HL-60/S4 treated with retinoic acid at 250 ng/mL for 4 days and 3 days (cell line): ENCODE results near the gene VRK2.
"Not testable (repeated sequence)": the region's sequence is repeated elsewhere in the genome, so short reads cannot be mapped to it uniquely, and the experiment has no call there.

Experiments
- in situ Hi-C: fragments of 300-500 bp; cut with MboI; formaldehyde crosslinking; loops from 2 replicates; pipeline ENCODE4 v1.7.0; 2022; ENCODE audit warnings: low sequenced_read_pairs

VRK2 gene

DNA sequence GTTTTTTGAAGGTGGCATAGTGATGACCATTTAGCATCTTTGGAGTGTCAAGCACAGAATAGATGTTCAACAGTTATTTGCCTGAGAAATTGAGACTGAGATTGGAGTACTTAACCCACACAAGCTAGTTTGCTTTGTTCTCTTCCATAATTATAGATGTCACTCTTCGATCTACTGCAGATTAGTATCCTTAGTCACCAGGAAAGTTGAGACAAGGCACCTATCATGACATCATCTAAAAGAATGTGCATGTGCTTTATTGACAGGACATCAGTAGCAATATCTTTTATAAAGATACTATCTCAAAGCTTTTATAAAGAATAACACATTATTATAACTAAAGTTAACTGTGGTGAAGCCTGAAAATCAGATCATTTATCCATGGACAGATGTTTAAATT is 6.4 kb downstream of the VRK2 start:
- in situ Hi-C loops, result no loop called here

DNA sequence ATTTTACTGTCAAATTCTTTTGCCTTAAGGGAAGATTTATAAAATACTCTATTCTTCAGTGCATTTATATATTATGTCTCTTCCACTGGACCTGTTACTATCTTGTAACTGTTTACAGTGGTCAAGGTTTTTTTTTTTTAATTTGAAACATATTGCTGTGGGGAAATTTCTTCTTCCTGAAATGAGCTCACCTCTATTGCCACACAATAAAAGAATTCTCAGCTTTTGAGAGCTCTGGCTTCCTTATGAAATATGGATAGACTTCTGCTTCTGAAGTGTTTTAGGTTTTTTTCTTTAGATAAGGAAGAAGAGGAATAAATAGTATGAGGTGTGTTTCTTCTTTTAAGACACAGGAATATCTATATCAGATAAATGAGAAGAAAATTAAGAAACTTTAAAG is 7.7 kb downstream of the VRK2 start:
- in situ Hi-C loops, result no loop called here

DNA sequence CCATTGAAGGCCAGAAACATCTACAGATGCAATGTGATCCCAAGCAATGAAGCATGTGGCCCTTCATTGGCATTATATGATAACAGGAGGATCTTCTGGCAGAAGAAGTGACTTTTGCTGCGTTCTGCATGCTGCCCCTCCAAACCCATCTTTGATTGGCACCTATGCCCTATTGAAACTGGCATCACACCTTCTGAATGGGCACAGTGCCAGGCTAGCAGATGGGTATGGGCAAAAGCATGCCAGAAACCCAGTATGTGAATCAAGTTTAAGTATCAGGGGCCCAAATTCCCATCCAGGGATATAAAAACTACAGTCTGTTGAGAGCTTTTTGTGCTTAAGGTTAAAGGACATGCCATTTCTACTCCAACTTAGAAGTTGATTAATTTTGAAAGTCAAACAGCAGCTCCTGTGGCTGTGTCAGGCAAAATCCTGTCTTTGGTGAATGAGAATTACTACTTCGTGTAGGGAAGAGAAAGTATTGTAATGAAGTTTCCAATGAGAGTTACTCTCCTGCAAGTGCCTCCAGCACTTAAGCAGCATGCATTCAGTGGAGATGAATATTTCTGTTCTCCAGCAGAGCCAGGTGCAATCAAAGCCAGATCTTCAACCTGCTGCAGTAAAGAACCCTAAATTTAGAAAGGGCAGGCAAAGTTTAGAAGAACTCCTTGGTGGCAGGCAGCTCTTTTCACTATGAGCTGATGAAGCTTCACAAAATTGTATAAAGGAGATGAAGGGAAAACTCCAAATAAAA is 8.6 kb downstream of the VRK2 start:
- in situ Hi-C loops, result no loop called here

DNA sequence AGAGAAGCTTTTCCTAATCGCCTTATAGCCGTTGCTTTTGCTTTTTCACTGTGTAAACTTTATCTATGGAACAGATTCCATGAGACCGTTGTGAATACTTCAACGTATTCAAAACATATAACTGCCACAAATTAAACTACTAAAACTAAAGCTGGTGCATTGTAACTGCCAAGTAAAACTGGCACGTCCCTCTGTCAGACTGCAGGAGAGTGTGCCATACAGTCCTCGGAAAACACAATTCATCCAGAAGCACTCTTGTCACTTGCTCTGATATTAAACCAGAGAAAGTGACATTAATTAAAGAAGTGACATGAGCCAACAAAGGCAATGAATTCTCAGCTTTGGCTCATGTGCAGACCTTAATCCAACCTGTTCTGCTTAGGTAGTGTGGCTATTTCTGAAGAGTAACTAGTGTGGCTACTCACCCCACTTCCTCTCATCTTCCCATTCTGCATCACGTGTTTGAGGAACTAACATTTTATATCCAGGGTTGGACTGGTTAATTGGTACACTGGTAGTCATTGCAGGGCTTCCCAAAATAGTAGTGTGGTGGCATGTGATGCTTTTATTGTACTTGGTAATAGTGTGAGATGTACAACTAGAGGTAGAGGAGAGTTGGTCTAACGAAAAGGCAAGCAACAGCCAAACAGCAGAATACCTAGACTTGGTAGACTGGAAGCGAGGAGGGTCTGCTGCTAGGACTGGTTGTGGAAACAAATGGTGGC is 9.7 kb downstream of the VRK2 start:
- in situ Hi-C loops, result no loop called here

DNA sequence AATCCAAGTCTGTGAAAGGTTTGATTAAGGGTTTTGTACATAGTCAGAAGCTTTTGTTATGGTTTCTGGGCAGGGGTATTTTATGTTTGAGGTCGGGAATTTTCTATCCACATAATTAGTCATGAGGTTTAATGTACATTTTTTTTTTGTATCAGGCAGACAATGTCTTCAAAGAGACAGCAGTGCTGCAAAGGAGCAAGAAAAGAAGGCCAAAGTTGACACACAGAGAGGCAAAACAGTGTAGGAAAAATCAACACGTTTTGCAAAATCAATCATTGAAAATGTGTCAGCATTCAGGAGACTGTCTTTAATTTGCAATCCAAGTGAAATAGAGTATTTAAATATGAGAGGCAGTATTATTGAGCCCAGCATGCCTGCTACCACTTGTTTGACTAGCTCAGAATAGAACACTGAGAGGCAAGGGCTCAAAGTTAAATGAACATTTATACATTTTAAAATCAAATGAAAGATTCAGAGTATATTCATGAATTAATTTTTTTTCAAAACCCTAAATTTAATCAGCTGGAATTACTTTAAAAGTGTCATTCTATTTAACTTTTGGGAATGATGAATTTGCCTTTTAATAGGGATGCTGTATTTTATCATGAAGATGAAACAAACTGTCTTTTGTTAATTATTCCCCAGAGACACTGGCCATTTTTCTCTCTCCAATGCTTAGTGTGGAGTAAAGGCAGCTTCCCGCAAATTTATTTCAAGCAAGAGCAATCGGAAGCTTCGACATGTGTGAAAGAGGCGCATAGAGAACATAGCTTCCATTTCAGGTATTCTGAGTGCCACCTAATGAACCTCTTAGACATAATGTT is 11.3 kb downstream of the VRK2 start:
- in situ Hi-C loops, result no loop called here

DNA sequence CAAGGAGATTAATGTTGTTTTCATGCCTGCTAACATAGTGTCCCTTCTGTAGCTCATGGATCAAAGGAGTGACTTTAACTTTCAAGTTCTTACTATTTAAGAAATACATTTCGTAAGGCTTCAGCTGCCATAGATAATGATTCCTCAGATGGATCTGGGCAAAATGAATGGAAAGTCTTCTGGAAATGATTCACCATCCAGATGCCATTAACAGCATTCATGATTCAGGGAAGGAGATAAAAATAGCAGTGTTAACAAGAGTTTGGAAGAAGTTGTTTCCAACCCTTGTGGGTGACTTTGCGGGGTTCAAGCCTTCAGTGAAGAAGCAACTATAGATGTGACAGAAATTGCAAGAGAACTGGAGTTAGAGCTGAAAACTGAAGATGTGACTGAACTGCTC is 17.0 kb downstream of the VRK2 start:
- in situ Hi-C loops, result no loop called here

DNA sequence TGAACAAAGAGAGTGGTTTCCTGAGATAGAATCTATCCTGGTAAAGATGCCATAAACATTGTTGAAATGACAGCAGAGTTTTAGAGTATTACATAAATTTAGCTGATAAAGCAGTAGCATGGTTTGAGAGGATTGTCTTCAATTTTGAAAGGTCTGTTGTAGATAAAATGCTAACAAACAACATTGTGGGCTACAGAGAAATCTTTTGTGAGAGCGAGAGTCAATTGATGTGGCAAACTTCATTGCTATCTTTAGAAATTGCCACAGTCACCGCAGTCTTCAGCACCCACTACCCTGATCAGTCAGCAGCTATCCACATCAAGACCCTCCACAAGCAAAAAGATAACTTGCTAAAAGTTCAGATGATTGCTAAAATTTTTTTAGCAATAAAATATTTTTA is 17.5 kb downstream of the VRK2 start:
- in situ Hi-C loops, result no loop called here

DNA sequence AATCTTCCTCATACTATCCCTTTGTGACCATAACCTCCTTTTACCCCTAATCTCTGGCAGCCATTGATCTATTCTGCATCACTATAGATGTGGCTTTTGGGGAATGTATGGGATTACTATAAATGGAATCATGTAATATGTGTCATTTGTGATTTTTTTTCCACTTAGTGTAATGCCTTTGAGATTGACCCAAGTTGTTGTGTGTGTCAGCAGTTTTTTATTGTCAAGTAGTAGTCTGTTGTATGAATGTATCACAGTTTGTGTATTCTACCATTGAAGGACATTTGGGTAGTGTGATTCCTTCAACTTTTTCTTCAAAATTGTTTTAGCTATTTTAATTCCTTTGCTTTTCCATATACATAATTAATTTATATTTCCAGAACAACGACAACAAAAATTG is 18.6 kb downstream of the VRK2 start:
- in situ Hi-C loops, result no loop called here

DNA sequence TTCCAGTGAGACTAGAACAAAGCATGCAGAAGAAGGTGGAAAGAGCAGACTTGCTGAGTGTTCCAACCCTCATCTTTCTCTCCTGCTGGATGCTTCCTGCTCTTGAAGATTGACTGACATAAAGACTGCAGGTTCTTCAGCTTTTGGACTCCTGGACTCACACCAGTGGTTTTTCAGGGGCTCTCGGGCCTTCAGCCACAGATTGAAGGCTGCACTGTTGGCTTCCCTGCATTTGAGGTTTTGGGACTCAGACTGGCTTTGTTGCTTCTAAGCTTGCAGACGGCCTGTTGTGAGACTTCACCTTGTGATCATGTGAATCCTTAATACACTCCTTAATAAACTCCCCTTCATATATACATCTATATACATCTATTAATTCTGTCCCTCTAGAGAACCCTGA is 20.4 kb downstream of the VRK2 start:
- in situ Hi-C loops, result no loop called here

DNA sequence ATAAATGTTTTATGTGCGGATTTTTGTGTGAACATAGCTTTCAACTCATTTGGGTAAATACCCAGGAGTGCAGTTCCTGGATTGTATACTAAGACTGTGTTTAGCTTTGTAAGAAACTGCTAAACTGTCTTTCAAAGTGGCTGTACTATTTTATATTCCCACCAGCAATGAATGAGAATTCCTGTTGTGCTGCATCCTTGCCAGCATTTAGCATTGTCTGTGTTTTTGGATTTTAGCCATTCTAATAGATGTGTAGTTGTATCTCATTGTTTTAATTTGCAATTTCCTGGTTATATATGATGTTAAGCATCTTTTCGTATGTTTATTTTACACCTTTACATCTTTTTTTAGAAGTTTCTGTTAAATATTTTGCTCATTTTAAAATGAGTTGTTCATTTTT is 24.2 kb downstream of the VRK2 start:
- in situ Hi-C loops, result no loop called here

DNA sequence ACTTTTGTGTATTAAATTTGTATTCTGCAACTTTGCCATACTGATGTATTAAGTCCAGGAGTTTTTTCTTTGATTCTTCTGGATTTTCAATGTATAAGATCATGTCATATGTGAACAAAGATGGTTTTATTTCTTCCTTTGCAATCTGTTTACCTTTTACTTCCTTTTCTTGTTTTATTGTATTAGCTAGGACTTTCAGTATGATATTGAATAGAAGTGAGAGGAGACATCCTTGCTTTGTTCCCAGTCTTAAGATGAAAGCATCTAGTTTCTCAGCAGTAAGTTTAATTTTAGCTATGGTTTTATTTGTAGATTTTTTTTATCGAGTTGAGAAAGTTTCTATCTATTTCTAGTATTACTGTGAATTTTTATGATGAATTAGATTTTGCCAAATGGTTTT is 25.5 kb downstream of the VRK2 start:
- in situ Hi-C loops, result no loop called here

DNA sequence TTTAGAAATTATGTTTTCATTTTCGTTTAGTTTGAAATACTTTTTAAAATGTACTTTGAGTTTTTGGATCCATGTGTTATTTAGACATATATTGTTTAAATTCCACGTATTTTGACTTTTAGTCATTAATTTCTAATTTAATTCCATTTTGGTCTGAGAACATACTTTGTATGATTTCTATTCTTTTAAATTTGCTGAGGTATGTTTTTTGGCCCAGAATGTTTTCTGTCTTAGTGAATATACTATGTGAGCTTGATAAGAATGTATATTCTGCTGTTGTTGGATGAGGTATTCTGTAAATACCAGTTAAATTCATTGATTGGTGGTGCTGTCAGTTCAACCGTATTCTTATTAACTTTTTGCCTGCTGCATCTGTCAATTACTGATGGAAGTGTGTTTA is 26.4 kb downstream of the VRK2 start:
- in situ Hi-C loops, result no loop called here

DNA sequence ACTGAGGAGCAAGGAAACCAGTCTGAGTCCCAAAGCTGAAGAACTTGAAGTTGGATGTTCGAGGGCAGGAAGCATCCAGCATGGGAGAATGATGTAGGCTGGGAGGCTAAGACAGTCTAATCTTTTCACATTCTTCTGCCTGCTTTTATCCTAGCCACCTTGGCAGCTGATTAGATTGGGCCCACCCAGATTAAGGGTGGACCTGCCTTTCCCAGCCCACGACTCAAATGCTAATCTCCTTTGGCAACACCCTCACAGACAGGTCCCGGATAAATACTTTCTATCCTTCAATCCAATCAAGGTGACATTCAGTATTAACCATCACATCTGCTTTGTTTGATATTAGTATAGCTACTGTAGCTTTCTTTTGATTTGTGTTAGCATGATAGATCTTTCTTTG is 27.1 kb downstream of the VRK2 start:
- in situ Hi-C loops, result no loop called here

DNA sequence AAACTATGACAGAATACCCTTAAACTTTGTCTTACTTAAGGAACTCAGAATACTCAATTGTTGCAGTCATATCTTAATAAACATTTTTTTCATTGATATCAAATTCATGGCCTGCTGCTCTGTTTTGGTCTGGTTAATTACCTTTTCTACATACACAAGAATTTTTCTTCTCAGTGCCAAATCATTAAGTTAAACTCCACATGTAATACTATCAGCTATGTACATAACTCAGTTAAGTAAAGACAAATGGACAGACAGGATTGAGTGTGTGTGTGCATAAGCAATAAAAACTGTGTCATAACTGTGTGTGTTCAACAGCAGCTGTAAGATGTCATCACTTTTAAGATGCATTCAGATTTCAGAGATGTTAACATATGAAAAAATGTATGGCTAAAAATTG is 34.4 kb downstream of the VRK2 start:
- in situ Hi-C loops, result no loop called here

DNA sequence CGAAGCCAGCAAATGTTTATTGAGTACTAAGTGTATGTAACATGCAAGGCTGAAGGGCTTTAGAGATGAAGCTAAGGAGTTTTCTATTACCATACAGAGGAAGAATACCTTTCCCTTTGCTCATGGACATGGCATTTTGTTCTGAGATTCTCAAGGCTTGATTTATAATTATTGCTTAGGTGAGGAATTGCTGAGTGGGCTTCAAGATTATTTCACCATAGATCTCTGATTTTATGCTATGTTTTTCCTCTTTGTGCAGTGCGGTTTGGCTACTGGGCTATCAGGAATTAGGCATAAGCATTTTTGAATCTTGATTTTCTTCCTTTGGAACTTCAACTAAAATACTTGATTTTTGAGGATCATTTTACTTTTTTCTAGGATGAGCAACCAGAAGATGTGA is 42.5 kb downstream of the VRK2 start:
- in situ Hi-C loops, result no loop called here

DNA sequence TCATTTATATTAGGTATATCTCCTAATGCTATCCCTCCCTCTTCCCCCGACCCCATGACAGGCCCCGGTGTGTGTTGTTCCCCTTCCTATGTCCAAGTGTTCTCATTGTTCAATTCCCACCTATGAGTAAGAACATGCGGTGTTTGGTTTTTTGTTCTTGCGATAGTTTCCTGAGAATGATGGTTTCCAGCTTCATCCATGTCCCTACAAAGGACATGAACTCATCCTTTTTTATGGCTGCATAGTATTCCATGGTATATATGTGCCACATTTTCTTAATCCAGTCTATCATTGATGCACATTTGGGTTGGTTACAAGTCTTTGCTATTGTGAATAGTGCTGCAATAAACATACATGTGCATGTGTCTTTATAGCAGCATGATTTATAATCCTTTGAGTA is 46.2 kb downstream of the VRK2 start:
- in situ Hi-C loops, result not testable (repeated sequence)

DNA sequence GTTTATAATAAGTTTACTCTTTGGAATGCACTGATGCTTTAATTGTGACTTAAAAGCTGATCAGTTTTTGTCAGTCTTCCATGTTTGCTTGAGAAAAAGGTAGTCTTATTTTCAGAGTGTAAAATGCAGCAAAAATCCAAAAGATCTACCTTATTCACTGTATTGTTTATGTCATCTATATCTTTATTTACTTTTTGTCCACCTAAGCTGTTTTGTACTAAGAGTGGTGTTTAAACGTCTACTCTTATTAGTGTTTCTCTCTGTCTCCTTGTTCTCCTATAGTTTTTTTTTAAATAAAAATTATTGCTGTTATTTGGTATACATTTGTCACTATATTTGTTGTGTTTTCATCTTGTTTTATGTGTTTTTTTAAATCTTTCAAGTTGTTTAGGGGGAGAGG is 50.4 kb downstream of the VRK2 start:
- in situ Hi-C loops, result no loop called here

DNA sequence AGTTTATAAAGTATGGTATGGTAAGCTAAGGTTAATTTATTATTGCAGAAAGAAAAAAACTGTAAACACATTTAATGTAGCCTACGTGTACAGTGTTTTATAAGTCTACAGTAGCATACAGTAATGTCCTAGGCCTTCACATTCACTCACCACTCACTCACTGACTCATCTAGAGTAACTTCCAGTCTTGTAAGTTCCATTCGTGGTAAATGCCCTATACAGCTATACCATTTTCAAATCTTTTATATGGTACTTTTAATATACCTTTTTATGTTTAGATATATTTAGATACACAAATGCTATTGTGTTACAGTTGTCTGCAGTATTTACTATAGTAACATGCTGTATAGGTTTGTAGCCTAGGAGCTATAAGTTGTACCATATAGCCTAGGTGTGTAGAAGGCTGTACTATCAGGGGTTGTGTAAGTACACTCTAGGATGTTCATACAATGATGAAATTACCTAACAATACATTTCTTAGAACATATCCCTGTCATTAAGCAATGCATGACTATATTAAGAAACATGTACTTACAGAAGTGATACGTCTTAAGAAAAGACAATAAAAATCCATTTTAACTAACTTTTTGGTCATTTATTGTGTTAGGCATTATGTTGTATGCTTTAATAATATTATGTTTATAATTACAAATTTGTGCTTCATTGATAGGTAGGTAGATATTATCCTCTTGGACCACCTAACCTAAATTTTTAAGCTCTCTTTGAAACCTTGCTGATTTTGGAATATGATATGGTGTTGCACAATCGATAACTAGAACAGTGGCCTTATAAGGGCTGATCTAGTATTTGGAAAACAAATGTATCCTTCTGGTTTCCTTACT is 51.9 kb downstream of the VRK2 start:
- in situ Hi-C loops, result no loop called here

DNA sequence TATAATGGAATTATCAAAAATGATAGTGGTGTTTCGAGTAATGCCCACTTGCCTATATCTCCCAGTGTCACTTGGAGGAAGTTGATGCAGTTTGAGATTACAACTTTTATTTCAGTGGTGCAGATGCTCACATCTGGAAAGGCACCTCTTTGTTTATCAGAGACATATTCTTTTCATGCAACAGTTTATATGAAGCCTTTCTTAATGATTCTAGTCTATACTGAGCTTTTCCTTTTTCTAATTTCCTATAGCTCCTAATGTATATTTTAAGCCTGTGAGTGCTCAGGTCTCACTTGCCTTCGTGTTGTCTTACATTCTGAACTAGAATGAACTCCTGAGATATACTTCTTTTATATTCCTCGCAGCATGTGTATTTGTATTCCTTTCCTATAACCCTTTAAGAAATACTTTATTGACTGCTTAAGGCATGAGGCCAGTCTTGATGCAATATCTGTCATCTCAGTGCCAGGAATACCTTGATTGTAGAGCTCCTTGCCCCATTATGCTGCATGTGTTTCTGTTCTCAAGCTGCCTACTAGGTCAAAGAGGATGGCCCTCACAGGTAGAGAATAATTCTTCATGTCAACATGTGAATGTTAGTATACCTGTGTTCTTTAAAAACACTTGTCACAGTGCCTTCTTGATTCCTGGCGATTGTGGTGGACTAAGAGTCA is 52.6 kb downstream of the VRK2 start:
- in situ Hi-C loops, result no loop called here

DNA sequence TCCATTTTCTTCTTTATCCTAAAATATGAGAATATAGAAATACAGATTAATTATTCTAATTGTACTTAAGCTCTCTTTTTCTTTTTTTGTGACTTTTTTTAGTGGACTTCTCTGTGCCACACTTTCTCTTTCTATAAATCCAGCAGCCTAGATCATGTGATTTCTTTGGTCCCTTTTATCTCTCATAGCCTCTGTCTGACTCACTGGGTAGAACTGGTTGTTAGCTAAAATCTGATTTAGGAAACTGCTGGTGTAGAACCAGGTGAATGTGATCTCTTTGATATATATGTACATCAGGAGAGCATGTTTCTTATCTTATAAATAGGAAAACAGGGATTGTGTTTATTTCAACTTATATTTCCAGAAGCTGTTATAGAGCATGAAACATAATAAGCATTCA is 54.9 kb downstream of the VRK2 start:
- in situ Hi-C loops, result no loop called here
